ENCODE results near the gene KLK6.
"Not testable (repeated sequence)": the region's sequence is repeated elsewhere in the genome, so short reads cannot be mapped to it uniquely, and the experiment has no call there.

KLK6 gene

GRCh38 chr19:51002542-51003311, 33.3 kb upstream of the KLK6 start:
- TF ChIP-seq GATA1 (IDR thresholded peaks at IDR 0.05; ENCODE audit: low read depth, low read length) = no peak
- DNase-seq = peak; percentile 72 to 90

GRCh38 chr19:51002089-51002532, 32.7 kb upstream of the KLK6 start:
- no peak for DNase-seq

GRCh38 chr19:51001515-51001914, 32.1 kb upstream of the KLK6 start, which contains the start of gene KLK8:
KLK8 (minus strand) TSS chr19:51001604; CDS start chr19:51001167, 437 bp downstream.
- DNase-seq = no peak
- TF ChIP-seq GATA1 (IDR thresholded peaks at IDR 0.05; ENCODE audit: low read depth, low read length) (no peak), POLR2A (IDR thresholded peaks at IDR 0.05; ENCODE audit: low read length) (no peak)

More at GRCh38 chr19:51002089-51002532, 32.7 kb upstream of the KLK6 start:
- TF ChIP-seq POLR2A (IDR thresholded peaks at IDR 0.05; ENCODE audit: low read length) = no peak
- no peak for TF ChIP-seq GATA1 (IDR thresholded peaks at IDR 0.05; ENCODE audit: low read depth, low read length)

- TF ChIP-seq POLR2A (IDR thresholded peaks at IDR 0.05; ENCODE audit: low read length) = no peak
- no peak for TF ChIP-seq GATA1 (IDR thresholded peaks at IDR 0.05; ENCODE audit: low read depth, low read length)
- DNase-seq = no peak
These were observed 31.6 kb upstream of the KLK6 start for GRCh38 chr19:51000981-51001380.

DNA sequence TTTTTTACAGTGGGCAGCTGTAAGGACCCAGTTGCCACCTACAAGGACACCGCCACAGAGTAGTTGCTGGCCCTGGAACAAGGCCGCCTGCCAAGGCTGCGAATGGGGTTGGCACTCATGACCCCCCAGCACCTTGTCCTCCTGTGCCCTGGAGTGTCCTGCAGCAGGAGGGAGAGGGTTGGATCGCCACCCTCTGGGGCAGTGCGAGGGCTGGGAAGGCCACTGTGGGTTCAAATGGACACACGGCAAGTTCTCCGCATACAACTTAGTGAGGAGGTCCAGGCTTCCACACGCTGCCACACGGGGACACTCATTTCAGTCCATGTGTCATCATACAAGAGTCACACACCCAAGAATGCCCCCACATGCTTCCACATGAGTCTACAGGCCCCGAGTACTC, 31.0 kb upstream of the KLK6 start:
- TF ChIP-seq POLR2A (IDR thresholded peaks at IDR 0.05; ENCODE audit: low read length) (no peak), GATA1 (IDR thresholded peaks at IDR 0.05; ENCODE audit: low read depth, low read length) (no peak)
- no peak for DNase-seq

GRCh38 chr19:50998686-50999085, 29.3 kb upstream of the KLK6 start:
- DNase-seq = no peak

GRCh38 chr19:50998061-50998460, 28.7 kb upstream of the KLK6 start:
- TF ChIP-seq GATA1 (IDR thresholded peaks at IDR 0.05; ENCODE audit: low read depth, low read length) = no peak
- no peak for TF ChIP-seq POLR2A (IDR thresholded peaks at IDR 0.05; ENCODE audit: low read length)
- DNase-seq = no peak

More at GRCh38 chr19:50998686-50999085, 29.3 kb upstream of the KLK6 start:
- no peak for TF ChIP-seq POLR2A (IDR thresholded peaks at IDR 0.05; ENCODE audit: low read length)
- no peak for TF ChIP-seq GATA1 (IDR thresholded peaks at IDR 0.05; ENCODE audit: low read depth, low read length)

DNA sequence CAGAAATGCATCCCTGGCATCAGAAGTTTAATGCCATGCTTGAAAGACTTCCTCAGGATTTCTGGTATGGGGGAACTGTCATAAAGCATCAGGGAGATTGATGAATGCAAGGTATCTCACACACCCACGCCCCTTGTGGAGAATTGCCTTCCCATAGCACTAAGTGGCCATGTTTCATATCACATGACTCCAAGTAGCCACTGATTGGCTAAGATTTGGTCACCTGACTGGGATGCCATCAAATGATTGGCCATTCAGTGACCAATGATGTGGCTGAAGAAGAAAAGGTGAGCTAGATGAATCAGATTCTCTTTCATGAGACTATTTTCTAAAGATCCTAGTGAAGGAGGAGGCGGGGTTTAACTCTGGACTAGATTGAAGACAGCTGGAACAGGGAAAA, 24.7 kb upstream of the KLK6 start:
- no peak for TF ChIP-seq POLR2A (IDR thresholded peaks at IDR 0.05; ENCODE audit: low read length)
- TF ChIP-seq GATA1 (IDR thresholded peaks at IDR 0.05; ENCODE audit: low read depth, low read length) = no peak
- peak in 1 of 2 experiments; percentile 20 for DNase-seq

DNA sequence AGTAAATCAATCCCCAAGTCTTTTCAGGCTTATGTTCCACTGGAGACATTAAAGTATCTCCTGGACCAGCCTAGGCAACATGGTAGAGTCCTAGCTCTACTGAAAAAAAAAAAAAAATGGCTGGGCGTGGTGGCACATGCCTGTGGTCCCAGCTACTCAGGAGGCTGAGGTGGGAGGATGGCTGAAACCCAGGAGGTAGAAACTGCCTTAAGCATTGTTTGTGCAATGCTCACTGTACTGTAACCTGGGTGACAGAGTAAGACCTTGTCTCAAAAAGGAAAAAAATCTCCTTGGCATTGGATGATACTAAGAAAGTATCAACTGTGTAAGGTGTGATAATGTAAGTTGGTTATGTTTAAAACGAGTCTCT, 23.3 kb upstream of the KLK6 start:
- TF ChIP-seq GATA1 (IDR thresholded peaks at IDR 0.05; ENCODE audit: low read depth, low read length) = no peak
- TF ChIP-seq POLR2A (IDR thresholded peaks at IDR 0.05; ENCODE audit: low read length) = no peak
- no peak for DNase-seq

- DNase-seq = not testable (repeated sequence)
These were observed 15.0 kb upstream of the KLK6 start for GRCh38 chr19:50984416-50984815.

- no peak for TF ChIP-seq GATA1 (IDR thresholded peaks at IDR 0.05; ENCODE audit: low read depth, low read length)
- TF ChIP-seq POLR2A (IDR thresholded peaks at IDR 0.05; ENCODE audit: low read length) = no peak
- no peak for DNase-seq
These were observed 14.4 kb upstream of the KLK6 start, which contains the start of gene KLK7 for GRCh38 chr19:50983625-50984292. KLK7 (minus strand) TSS chr19:50983917; CDS start chr19:50982399, 1,518 bp downstream.

- no peak for DNase-seq
- TF ChIP-seq POLR2A (IDR thresholded peaks at IDR 0.05; ENCODE audit: low read length) (no peak), GATA1 (IDR thresholded peaks at IDR 0.05; ENCODE audit: low read depth, low read length) (no peak)
These were observed 12.8 kb upstream of the KLK6 start for GRCh38 chr19:50982186-50982585.

DNA sequence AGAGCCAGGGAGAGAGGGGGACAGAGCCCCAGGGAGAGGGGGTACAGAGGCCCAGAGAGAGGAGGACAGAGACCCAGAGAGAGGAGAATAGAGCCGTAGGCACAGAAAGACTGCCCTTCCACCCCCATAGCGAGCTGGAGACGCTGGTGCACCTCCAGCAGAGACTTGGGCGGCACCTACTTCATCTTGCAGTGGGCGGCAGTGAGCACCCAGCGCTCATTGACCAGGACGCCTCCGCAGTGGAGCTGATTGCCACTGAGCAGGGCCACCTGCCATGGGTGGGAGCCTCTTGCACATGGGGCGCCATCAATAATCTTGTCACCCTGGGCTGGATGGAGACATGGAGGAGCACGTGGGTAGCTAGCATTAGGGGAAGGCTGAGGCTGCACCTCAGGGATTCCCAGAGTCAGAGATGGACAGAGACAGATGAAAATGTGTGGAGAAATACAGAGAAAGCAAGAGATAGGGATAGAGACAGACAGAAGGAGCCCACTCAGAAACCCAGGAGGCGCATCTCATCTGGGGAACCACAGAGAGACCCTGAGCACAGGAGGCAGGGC, 12.3 kb upstream of the KLK6 start:
- DNase-seq = no peak
- TF ChIP-seq GATA1 (IDR thresholded peaks at IDR 0.05; ENCODE audit: low read depth, low read length) (no peak), POLR2A (IDR thresholded peaks at IDR 0.05; ENCODE audit: low read length) (no peak)

- no peak for TF ChIP-seq POLR2A (IDR thresholded peaks at IDR 0.05; ENCODE audit: low read length)
- TF ChIP-seq GATA1 (IDR thresholded peaks at IDR 0.05; ENCODE audit: low read depth, low read length) = no peak
- DNase-seq = no peak
These were observed 10.8 kb upstream of the KLK6 start for GRCh38 chr19:50980208-50980607.
